Stimulated activated CD4-positive, alpha-beta T cell treated with anti-CD3 and anti-CD28 coated beads, Interleukin-2, amount 100 ng/mL, for 4 hours (primary cell): ENCODE data around the gene KLHDC10.
"Not testable (repeated sequence)": the region's sequence is repeated elsewhere in the genome, so short reads cannot be mapped to it uniquely, and the experiment has no call there.

Source experiments
- DNase-seq: peaks from one replicate; pipeline ENCODE4 v3.0.0-alpha.2; 2020; ENCODE audit warnings: low read depth

The KLHDC10 gene

GRCh38 chr7:130118294-130118693 is 48.0 kb downstream of the KLHDC10 start:
- no peak for DNase-seq

- no peak for DNase-seq
These were observed 48.5 kb downstream of the KLHDC10 start for GRCh38 chr7:130118801-130119200.

GRCh38 chr7:130123501-130123900 is 53.2 kb downstream of the KLHDC10 start:
- no peak for DNase-seq

GRCh38 chr7:130124711-130125110 is 54.4 kb downstream of the KLHDC10 start:
- DNase-seq = no peak

- not testable (repeated sequence) for DNase-seq
These were observed 56.5 kb downstream of the KLHDC10 start for GRCh38 chr7:130126840-130127239.

- DNase-seq = no peak
These were observed 57.1 kb downstream of the KLHDC10 start for GRCh38 chr7:130127404-130127803.

- DNase-seq = no peak
These were observed 57.5 kb downstream of the KLHDC10 start for GRCh38 chr7:130127821-130128317.

- DNase-seq = no peak
These were observed 58.7 kb downstream of the KLHDC10 start for GRCh38 chr7:130129011-130129411.

GRCh38 chr7:130131191-130131834 is 61.0 kb downstream of the KLHDC10 start:
- no peak for DNase-seq

GRCh38 chr7:130131964-130132875 is 61.9 kb downstream of the KLHDC10 start:
- no peak for DNase-seq

- DNase-seq = no peak
These were observed 62.9 kb downstream of the KLHDC10 start for GRCh38 chr7:130133029-130133782.

GRCh38 chr7:130134106-130134636 is 63.8 kb downstream of the KLHDC10 start:
- no peak for DNase-seq

GRCh38 chr7:130134726-130135125 is 64.4 kb downstream of the KLHDC10 start:
- DNase-seq = no peak

GRCh38 chr7:130135208-130136205 is 65.2 kb downstream of the KLHDC10 start:
- DNase-seq = no peak

- DNase-seq = no peak
These were observed 66.3 kb downstream of the KLHDC10 start for GRCh38 chr7:130136579-130137167.

GRCh38 chr7:130137207-130137606 is 66.9 kb downstream of the KLHDC10 start:
- DNase-seq = no peak

- DNase-seq = no peak
These were observed 69.0 kb downstream of the KLHDC10 start for GRCh38 chr7:130139193-130139960.

GRCh38 chr7:130140551-130141160 is 70.3 kb downstream of the KLHDC10 start:
- no peak for DNase-seq
